HepG2 (cell line): ENCODE results near the gene CNNM4. TPM values are rescaled to one million over a fixed set of nuclear protein-coding genes. Genes with fewer than 3 reads are reported as not detected.

Experiments
- CREB1 ChIP-seq, 2 experiments: fragments of 450-650 bp in 1 of 2; IDR thresholded peaks; 2 replicates each; pipeline ENCODE4 v1.6.1; 2016 to 2017; ENCODE audit warnings: control low read depth in 1 of 2, mild to moderate bottlenecking in 1 of 2, missing compliant biosample characterization in 1 of 2, missing genetic modification characterization in 1 of 2
- EHMT2 ChIP-seq: fragments of 200-600 bp; sonication (generic); IDR thresholded peaks from 2 replicates; pipeline ENCODE4 v1.7.0; 2017; ENCODE audit warnings: antibody characterized with exemption, low read depth, low read length, borderline replicate concordance
- ESRRA ChIP-seq: sonication (generic); formaldehyde crosslinking; IDR thresholded peaks from 2 replicates; pipeline ENCODE4 v1.5.1; 2020; ENCODE audit warnings: mild to moderate bottlenecking, low read depth, missing genetic modification reagents
- MED13 ChIP-seq: sonication (generic); formaldehyde crosslinking; IDR thresholded peaks from 2 replicates; pipeline ENCODE4 v1.5.0; 2020; ENCODE audit warnings: missing genetic modification reagents
- PHF21A ChIP-seq: sonication (generic); formaldehyde crosslinking; IDR thresholded peaks from 2 replicates; pipeline ENCODE4 v1.5.0; 2020; ENCODE audit warnings: mild to moderate bottlenecking, missing genetic modification reagents
- POGZ ChIP-seq: sonication (generic); formaldehyde crosslinking; IDR thresholded peaks from 2 replicates; pipeline ENCODE4 v1.4.0; 2020; ENCODE audit warnings: mild to moderate bottlenecking, missing genetic modification reagents
- RAD21 ChIP-seq: fragments of 450-650 bp; formaldehyde crosslinking; IDR thresholded peaks from 2 replicates; pipeline ENCODE4 v1.5.0; 2020; ENCODE audit warnings: mild to moderate bottlenecking
- SNAPC2 ChIP-seq: sonication (generic); formaldehyde crosslinking; IDR thresholded peaks from 2 replicates; pipeline ENCODE4 v1.8.1; 2022; ENCODE audit warnings: mild to moderate bottlenecking, missing genetic modification reagents
- THAP11 ChIP-seq: IDR thresholded peaks from 2 replicates; pipeline ENCODE4 v1.6.1; 2016; ENCODE audit warnings: missing biosample characterization, missing genetic modification reagents
- THRA ChIP-seq: sonication (generic); formaldehyde crosslinking; IDR thresholded peaks from 2 replicates; pipeline ENCODE4 v1.4.0; 2020; ENCODE audit warnings: missing genetic modification reagents, borderline replicate concordance
- ZFP36L1 ChIP-seq: sonication (generic); formaldehyde crosslinking; IDR thresholded peaks from 2 replicates; pipeline ENCODE4 v1.8.0; 2022; ENCODE audit warnings: mild to moderate bottlenecking, missing genetic modification reagents, moderate library complexity
- ZNF318 ChIP-seq: sonication (generic); formaldehyde crosslinking; IDR thresholded peaks from 2 replicates; pipeline ENCODE4 v1.4.0; 2020; ENCODE audit warnings: mild to moderate bottlenecking, missing genetic modification reagents
- ZNF362 ChIP-seq: sonication (generic); formaldehyde crosslinking; IDR thresholded peaks from 2 replicates; pipeline ENCODE4 v1.4.0; 2020; ENCODE audit warnings: missing genetic modification reagents, mild to moderate bottlenecking, borderline replicate concordance
- ZNF746 ChIP-seq: sonication (generic); formaldehyde crosslinking; IDR thresholded peaks from 2 replicates; pipeline ENCODE4 v1.8.0; 2022; ENCODE audit warnings: mild to moderate bottlenecking, missing genetic modification reagents
- polyA plus RNA-seq, 8 experiments: library from polyadenylated mRNA; depleted of rRNA in 3 of 8; stranded (reverse) in 7 of 8; unstranded in 1 of 8; fragments of >200 nt; fragmentation: Illumina TruSeq in 4 of 8; extraction: Trizol in 4 of 8; gene quantifications; 2 replicates each; pipeline versions ENCODE4 v1.2.1 to v1.2.3, GENCODE V29; 2011 to 2016; ENCODE audit warnings: low read depth in 4 of 8, missing spikeins in 1 of 8, mixed read lengths in 1 of 8; ENCODE audit not compliant: insufficient read depth in 1 of 8
- total RNA-seq, 5 experiments: library from RNA; depleted of rRNA; stranded (reverse); fragments of >200 nt; fragmentation: Illumina TruSeq; extraction: Trizol; gene quantifications; 2 replicates each; pipeline ENCODE4 v1.2.3, GENCODE V29; 2016; ENCODE audit warnings: low read depth in 1 of 5
- TF ChIP-seq, protein P1 (sequence below): sonication (generic); formaldehyde crosslinking; IDR thresholded peaks from 2 replicates; pipeline ENCODE4 v1.4.0; 2020; ENCODE audit warnings: low read depth, mild to moderate bottlenecking, missing genetic modification reagents

Gene CNNM4
- total and polyA plus RNA-seq, 2 of the 13 experiments (the other 11 are each of a cell fraction or from before 2014, with no cell fraction given), result 5.9 to 8.4 TPM

- TF ChIP-seq ZFP36L1 (CRISPR knock-in tag) (peak; percentile 91), THRA (CRISPR knock-in tag) (no peak; the same call in 1 of the 2 replicates), ZNF746 (CRISPR knock-in tag) (no peak; the same call in 1 of the 2 replicates), ZNF362 (CRISPR knock-in tag) (peak; percentile 41; the same call in 1 of the 2 replicates), SNAPC2 (CRISPR knock-in tag) (no peak), THAP11 (CRISPR knock-in tag) (peak; percentile 79), EHMT2 (no peak), CREB1 (IDR thresholded peaks at IDR 0.05) (0 out of 2 replicates have a peak, but pooled peaks have one; percentile 27), CREB1 (CRISPR knock-in tag; IDR thresholded peaks at IDR 0.05) (no peak), ESRRA (CRISPR knock-in tag) (peak; percentile 79), MED13 (peak; percentile 63; the same call in 1 of the 2 replicates), POGZ (peak; percentile 14; the same call in 1 of the 2 replicates), PHF21A (peak; percentile 78), ZNF318 (CRISPR knock-in tag) (0 out of 2 replicates have a peak, but pooled peaks have one; percentile 65), RAD21 (CRISPR knock-in tag) (peak; percentile 27)
- TF ChIP-seq, protein P1, sequence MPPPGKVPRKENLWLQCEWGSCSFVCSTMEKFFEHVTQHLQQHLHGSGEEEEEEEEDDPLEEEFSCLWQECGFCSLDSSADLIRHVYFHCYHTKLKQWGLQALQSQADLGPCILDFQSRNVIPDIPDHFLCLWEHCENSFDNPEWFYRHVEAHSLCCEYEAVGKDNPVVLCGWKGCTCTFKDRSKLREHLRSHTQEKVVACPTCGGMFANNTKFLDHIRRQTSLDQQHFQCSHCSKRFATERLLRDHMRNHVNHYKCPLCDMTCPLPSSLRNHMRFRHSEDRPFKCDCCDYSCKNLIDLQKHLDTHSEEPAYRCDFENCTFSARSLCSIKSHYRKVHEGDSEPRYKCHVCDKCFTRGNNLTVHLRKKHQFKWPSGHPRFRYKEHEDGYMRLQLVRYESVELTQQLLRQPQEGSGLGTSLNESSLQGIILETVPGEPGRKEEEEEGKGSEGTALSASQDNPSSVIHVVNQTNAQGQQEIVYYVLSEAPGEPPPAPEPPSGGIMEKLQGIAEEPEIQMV (CRISPR knock-in tag), result no peak; the same call in 1 of the 2 replicates
These were observed 55.6 kb downstream of the CNNM4 start, which contains the start of gene CNNM3 (continued) for GRCh38 chr2:96816127-96816835.
